AG08396 (cell line): ENCODE measurements around the gene NOM1.
"Not testable (repeated sequence)": the region's sequence is repeated elsewhere in the genome, so short reads cannot be mapped to it uniquely, and the experiment has no call there.

Source experiments
- DNase-seq: peaks from one replicate; pipeline ENCODE4 v3.0.0; 2012; ENCODE audit warnings: low spot score, mixed read lengths

Gene NOM1

GRCh38 chr7:156949541-156950380 is at the start of gene NOM1:
TSS of gene NOM1 (plus strand) at chr7:156949712. CDS start at chr7:156949738, 26 bp downstream.
- peak; percentile 97 for DNase-seq

GRCh38 chr7:156900093-156900492 is 49.4 kb upstream of the NOM1 start:
- not testable (repeated sequence) for DNase-seq

GRCh38 chr7:156903232-156903909 is 46.1 kb upstream of the NOM1 start:
- no peak for DNase-seq

- DNase-seq: no peak
Observed at GRCh38 chr7:156906200-156906649, 43.3 kb upstream of the NOM1 start.

GRCh38 chr7:156907656-156908055 is 41.9 kb upstream of the NOM1 start:
- no peak for DNase-seq

GRCh38 chr7:156909574-156910252 is 39.8 kb upstream of the NOM1 start:
- not testable (repeated sequence) for DNase-seq

- no peak for DNase-seq
Observed at GRCh38 chr7:156918635-156919034, 30.9 kb upstream of the NOM1 start.

- no peak for DNase-seq
Observed at GRCh38 chr7:156919132-156919713, 30.3 kb upstream of the NOM1 start.

GRCh38 chr7:156920076-156920475 is 29.4 kb upstream of the NOM1 start:
- DNase-seq: no peak

GRCh38 chr7:156920487-156921373 is 28.8 kb upstream of the NOM1 start:
- not testable (repeated sequence) for DNase-seq

- DNase-seq: not testable (repeated sequence)
Observed at GRCh38 chr7:156922304-156922703, 27.2 kb upstream of the NOM1 start.

- not testable (repeated sequence) for DNase-seq
Observed at GRCh38 chr7:156925821-156926220, 23.7 kb upstream of the NOM1 start.

GRCh38 chr7:156927571-156928405 is 21.7 kb upstream of the NOM1 start:
- no peak for DNase-seq

- no peak for DNase-seq
Observed at GRCh38 chr7:156928406-156928747, 21.1 kb upstream of the NOM1 start.

- no peak for DNase-seq
Observed at GRCh38 chr7:156929789-156930539, 19.5 kb upstream of the NOM1 start.

- no peak for DNase-seq
Observed at GRCh38 chr7:156932006-156932405, 17.5 kb upstream of the NOM1 start.

GRCh38 chr7:156935250-156935649 is 14.3 kb upstream of the NOM1 start:
- DNase-seq: no peak

GRCh38 chr7:156936766-156937165 is 12.7 kb upstream of the NOM1 start:
- not testable (repeated sequence) for DNase-seq

- DNase-seq: no peak
Observed at GRCh38 chr7:156940421-156941122, 8.9 kb upstream of the NOM1 start.
